HG03520 (cell line): ENCODE results near the gene ASL.
"Not testable (repeated sequence)": the region's sequence is repeated elsewhere in the genome, so short reads cannot be mapped to it uniquely, and the experiment has no call there.

Experiments
- ATAC-seq: cut with Tn5 transposase; IDR thresholded peaks from one replicate; pipeline ENCODE4 v1.9.1; 2021; ENCODE audit warnings: mild to moderate bottlenecking, moderate library complexity; ENCODE audit not compliant: unreplicated experiment

Gene ASL

DNA sequence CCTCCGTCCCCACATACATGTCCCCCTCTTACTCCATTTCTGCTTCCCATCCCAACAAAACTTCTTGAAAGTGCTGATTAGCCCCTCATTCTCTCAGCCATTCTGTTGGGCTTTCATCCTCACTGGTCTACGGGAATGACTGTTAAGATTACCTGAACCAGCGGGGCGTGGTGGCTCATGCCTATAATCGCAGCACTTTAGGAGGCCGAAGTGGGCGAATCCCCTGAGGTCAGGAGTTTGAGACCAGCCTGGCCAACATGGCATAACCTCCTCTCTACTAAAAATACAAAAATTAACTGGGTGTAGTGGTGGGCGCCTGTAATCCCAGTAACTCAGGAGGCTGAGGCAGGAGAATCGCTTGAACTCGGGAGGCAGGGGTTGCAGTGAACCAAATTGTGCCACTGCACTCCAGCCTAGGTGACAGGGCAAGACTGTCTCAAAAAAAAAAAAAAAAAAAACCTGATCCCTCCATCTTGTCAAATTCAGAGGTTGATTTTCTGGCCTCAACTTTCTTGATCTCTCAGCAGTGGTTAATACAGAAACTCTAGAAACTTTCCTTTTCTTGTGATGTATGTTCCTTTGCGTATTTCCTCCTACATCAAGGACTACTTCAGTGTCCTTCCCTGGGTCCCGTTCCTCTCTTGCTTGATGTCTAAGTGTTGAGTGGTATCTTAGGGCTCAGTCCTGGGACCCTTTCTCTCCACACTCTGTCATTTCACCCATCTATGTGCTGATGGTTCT is 41.2 kb downstream of the ASL start:
- ATAC-seq = not testable (repeated sequence)

DNA sequence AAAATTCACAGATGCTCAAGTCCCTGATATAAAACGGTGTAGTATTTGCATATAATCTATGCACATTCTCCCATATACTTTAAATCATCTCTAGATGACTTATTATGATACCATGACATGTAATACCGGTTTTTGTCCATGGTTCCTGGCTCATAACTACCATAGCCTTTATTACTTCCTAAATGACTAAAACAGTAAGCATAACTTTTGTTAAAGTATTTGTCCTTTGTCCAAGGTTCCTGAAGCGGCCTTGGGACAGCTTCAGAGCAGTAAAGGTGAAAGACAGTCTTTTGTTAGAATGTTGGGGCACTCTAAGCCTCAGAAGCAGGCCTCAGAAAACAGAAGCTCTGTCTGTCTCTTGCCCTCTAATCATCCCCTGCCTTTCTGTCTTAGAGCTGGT is 43.0 kb downstream of the ASL start:
- no peak for ATAC-seq

DNA sequence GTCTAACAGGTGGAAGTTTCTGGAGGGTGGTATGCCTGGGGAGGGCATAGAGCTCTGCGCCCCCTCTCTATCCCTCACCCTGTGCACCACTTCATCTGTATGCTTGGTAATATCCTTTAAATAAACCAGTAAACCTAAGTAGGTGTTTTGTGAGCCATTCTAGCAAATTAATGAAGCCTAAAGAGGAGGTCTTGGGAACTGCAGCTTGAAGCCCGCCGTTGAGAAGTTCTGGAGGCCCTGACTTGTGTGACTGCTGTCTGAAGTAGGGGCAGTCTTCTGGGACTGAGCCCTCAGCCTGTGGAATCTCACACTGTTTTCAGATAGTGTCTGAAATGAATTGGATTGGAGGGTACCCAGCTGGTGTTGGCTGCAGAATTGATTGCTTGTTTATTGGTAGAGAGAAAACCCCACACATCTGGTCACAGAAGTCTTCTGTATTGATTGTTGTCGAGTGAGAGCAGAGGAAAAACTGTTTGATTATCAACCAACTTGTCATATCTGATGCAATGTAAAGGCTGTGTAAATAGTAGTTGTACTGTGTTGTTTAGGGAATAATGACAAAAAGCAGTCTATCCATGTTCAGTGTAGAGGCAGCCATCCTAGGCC is 43.7 kb downstream of the ASL start:
- no peak for ATAC-seq

DNA sequence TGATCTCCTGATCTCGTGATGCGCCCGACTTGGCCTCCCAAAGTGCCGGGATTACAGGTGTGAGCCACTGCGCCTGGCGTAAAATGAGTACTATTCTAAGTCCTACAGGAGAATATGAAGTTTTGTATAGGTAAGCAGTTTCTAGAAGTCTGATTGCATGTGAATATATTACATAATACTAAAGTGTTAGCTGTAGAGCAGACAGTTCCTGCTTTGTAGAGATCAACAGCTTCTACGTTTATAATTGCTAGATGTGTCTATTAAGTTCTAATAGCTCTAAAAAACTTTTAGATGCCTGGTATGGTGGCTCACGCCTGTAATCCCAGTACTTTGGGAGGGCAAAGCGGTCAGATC is 47.5 kb downstream of the ASL start:
- no peak for ATAC-seq

DNA sequence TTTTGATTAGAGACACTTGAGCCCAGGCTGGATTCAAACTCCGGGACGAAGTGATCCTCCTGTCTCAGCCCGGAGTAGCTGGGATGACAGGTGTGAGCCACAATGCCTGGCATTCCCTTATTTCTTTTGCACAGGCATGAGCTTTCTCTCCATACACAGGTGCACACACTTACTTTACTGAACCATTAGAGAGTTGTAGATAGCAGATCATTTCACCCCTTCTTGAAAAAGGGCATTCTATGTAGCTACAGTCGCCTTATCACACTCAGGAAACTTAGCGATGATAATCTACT is 48.9 kb downstream of the ASL start:
- ATAC-seq = not testable (repeated sequence)

DNA sequence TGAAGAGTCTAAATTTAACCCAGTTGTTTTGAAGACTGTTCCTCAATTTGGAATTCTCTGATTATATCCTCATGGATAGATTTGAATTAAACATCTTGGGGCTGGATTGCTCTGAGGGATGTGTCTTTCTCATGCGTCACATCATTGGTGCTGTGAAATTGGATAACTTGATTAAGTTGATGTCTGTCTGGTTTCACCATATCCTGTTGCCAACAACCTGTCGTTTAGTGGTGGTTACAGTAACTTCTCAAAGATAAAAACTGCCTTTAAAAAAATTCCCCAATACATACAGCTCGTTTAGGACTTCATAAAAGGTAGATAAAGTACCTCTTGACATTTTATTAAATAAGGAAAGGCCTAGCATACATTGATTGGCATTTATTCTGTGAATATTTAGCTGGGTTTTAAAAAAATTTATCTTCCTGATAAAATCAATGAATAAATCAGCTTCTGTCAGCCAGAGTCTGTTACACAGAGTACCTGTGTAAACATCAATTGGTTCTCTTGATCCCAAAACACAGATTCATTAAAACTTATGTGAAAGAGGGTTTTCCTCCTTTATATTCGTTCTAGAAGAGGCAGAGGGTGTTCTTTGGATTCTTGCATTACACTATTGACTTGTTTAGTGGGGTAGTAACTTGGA is 49.6 kb downstream of the ASL start:
- ATAC-seq = no peak

GRCh38 chr7:66125781-66126352 is 50.2 kb downstream of the ASL start:
- ATAC-seq = not testable (repeated sequence)

GRCh38 chr7:66127172-66127571 is 51.6 kb downstream of the ASL start:
- not testable (repeated sequence) for ATAC-seq

GRCh38 chr7:66138994-66139752 is 63.6 kb downstream of the ASL start:
- ATAC-seq = no peak

DNA sequence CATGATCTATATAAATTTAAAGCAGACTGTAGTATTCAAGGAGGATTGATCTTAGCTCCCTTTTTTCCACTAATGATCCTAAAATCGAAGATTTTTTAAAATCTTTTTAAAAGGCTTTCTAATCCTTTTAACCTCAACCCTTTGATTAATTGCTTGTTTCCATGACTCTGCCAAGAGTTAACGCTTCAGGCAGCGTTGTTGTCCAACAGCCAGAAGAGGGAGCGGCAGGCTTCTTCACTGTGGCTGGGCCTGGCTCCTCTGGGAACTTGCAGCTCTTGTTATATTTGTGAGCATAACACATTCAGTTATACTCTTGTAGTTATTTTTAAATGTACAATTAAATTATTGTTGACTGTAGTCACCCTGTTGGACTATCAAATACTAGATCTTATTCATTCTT is 65.3 kb downstream of the ASL start:
- no peak for ATAC-seq

GRCh38 chr7:66142334-66142733 is 66.7 kb downstream of the ASL start:
- ATAC-seq = no peak

DNA sequence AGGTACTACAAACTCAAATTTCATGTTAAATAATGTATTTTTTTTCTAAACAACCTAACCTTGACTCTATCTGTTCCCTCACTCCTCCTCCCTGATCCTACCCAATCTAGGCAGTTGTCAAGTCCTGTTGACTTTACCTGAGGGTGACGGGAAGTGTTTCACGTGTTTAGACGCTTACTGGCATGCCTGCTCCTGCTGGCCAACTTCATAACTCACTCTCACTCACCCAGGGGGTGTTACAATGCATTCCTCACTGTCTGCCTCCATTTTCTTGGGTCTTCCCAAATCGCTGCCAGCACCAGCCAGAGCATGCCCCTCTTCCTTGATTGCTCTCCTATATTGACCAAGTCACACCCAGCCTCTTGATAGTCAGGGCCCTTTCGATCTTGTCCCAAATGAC is 67.4 kb downstream of the ASL start:
- no peak for ATAC-seq
